NK-92 (cell line): ENCODE data around the gene PUS3.
"Not testable (repeated sequence)": the region's sequence is repeated elsewhere in the genome, so short reads cannot be mapped to it uniquely, and the experiment has no call there.

Experiments
- DNase-seq: peaks from one replicate; lab custom pipeline; 2025; ENCODE audit not compliant: unreplicated experiment; lab: John Stamatoyannopoulos, UW

PUS3 gene

DNA sequence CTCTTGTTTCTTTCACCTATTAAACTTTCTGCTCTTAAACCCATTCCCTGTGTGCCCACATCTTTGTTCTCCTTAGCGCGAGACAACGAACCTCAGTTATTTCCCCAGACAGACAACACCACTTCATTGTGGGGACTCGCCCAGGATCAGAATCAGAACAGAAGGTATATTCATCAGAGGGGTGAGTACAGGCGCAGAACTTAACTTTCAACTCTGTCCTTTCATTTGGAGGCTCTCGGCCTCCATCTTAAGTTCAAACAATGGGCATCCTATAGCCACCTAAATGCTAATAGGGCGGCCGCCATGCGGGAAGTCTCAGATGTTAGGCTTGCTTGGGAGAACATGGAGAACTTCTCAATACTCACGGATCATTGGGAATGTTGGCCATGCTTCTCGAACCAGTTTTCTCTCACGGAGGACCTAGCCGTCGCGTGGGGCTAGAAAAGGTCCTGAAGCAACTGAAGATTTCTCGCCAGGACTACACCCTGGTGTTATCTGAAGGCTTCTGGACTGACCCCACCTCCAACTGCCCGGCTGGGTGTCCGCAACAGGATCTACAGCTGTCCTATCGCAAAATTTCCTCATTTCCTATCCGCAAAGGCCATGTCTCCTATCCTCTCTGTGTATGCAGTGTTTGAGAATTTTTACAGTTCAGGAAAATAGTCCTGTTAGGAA is 29.0 kb downstream of the PUS3 start:
- no peak for DNase-seq

DNA sequence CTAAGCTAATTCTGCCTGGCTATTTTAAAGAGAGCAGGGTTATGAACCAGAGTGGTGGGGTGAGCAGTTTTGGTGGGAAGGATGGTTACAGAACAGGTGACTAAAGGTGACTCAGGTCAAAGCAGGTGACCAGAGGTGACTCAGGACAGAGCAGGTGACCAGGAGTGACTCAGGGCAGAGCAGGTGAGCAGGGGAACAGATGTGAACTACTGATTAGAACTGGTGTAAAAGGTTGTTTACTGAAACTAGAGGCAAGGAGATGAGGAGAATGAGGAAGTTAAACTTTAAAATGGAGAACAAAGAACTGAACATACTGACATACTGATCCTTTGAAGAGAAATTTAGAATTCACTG is 30.9 kb downstream of the PUS3 start:
- no peak for DNase-seq

DNA sequence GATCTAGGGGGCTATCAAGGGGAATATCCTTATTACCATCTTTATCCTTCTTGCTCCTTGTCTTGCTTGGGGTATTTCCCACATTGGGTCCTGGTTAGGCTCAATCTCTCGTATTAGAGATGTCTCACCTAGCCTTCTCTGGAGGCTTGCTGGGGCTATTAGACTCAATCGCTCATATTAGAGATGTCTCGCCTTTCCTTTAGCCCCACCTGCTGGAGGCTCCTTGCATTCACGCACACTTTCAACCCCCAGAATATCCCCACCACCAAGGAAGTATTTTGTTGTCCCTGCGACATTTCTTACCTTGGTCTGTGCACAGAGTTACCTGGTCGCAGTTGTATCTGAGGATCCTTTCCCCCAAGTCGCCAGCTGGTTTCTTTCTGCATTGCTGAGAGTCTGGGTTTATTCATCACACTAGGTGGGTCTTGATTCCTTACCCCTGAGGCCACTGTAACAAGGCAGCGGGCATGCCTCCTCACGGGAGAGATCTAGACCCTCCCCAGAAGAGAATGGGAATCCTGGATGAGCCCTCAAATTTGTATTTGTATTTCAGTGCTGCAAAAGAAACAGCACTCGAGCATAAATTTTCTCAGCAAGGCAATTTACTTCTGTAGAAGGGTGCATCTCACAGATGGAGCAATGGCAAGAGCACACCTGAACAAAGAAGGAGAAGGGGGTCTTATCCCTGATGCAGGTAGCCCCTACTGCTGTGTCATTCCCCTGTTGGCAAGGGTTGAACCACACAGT is 31.4 kb downstream of the PUS3 start:
- no peak for DNase-seq

DNA sequence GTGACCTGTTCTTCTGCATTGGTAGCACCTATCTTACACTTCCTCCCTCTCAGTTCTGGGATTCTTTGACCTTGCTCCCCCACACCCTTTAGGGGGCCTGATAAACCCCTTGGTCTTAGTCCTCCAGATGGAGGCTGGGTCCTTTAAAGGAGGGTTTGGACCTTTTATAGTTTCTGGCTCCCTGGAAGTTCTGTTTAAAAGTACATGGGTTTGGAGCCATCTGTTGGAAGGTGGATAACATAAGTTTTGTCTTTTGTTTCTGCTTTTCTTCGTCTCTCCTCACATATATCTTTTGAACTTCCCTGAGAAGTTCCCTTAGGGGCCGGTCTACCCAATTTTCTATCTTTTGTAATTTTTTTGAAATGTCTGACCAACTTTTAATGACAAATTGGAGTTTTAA is 33.5 kb downstream of the PUS3 start:
- DNase-seq, result no peak

DNA sequence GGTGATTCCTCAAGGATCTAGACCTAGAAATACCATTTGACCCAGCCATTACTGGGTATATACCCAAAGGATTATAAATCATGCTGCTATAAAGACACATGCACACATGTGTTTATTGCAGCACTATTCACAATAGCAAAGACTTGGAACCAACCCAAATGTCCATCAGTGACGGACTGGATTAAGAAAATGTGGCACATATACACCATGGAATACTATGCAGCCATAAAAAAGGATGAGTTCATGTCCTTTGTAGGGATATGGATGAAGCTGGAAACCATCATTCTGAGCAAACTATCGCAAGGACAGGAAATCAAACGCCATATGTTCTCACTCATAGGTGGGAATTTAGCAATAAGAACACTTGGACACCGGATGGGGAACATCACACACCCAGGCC is 37.7 kb downstream of the PUS3 start:
- not testable (repeated sequence) for DNase-seq

DNA sequence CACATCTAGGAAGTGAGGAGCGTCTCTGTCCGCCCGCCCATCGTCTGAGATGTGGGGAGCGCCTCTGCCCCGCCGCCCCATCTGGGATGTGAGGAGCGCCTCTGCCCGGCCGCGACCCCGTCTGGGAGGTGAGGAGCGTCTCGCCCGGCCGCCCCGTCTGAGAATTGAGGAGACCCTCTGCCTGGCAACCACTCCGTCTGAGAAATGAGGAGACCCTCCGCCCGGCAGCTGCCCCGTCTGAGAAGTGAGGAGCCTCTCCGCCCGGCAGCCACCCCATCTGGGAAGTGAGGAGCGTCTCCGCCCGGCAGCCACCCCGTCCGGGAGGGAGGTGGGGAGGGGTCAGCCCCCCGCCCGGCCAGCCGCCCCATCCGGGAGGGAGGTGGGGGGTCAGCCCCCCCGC is 40.2 kb downstream of the PUS3 start:
- DNase-seq, result not testable (repeated sequence)

DNA sequence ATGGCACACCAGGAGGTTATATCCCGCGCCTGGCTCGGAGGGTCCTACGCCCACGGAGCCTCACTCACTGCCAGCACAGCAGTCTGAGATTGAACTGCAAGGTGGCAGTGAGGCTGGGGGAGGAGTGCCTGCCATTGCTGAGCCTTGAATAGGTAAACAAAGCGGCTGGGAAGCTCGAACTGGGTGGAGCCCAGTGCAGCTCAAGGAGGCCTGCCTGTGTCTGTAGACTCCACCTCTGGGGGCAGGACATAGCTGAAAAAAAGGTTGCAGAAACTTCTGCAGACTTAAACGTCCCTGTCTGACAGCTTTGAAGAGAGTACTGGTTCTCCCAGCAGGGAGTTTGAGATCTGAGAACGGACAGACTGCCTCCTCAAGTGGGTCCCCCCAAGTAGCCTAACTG is 45.3 kb downstream of the PUS3 start:
- not testable (repeated sequence) for DNase-seq

DNA sequence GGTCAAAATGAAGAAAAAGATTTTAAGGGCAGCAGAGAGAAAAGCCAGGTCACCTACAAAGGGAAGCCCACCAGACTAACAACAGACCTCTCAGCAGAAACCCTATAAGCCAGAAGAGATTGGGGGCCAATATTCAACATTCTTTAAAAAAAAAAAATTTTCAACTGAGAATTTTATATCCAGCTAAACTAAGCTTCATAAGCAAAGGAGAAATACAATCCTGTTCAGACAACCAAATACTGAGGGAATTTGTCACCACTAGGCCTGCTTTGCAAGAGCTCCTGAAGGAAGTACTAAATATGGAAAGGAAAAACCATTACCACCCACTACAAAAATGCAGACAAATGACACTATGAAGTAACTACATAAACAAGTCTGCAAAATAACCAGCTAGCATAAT is 56.8 kb downstream of the PUS3 start:
- DNase-seq, result no peak
